Activated naive CD8-positive, alpha-beta T cell (primary cell): ENCODE data around the gene RNF40.
A peak's percentile ranks its signal among the peaks of the same experiment; 100 is the strongest.

ENCODE experiments used
- H3K27ac Mint-ChIP-seq: one replicate; pipeline ENCODE4 v1.8.0; 2021; ENCODE audit warnings: mixed read lengths
- H3K27me3 Mint-ChIP-seq: one replicate; pipeline ENCODE4 v1.8.0; 2021; ENCODE audit warnings: mixed read lengths
- H3K36me3 Mint-ChIP-seq: one replicate; pipeline ENCODE4 v1.8.0; 2021; ENCODE audit warnings: mixed read lengths
- H3K4me1 Mint-ChIP-seq: one replicate; pipeline ENCODE4 v1.8.0; 2021; ENCODE audit warnings: low read depth, mixed read lengths
- H3K4me3 Mint-ChIP-seq: one replicate; pipeline ENCODE4 v1.8.0; 2021; ENCODE audit warnings: mild to moderate bottlenecking, mixed read lengths
- H3K9me3 Mint-ChIP-seq: one replicate; pipeline ENCODE4 v1.8.0; 2021; ENCODE audit warnings: low read depth, mixed read lengths

RNF40 gene

GRCh38 chr16:30764816-30765465 lies 2.8 kb downstream of the RNF40 start:
- H3K9me3 Mint-ChIP-seq: no peaks in the 10 kb centered on the region
- no peaks in the 10 kb centered on the region for H3K27me3 Mint-ChIP-seq
- peaks cover 27% of the 10 kb centered on the region for H3K4me1 Mint-ChIP-seq
- H3K27ac Mint-ChIP-seq: no peak overlapping the region
- H3K4me3 Mint-ChIP-seq: no peak overlapping the region
- peaks cover 2% of the 10 kb centered on the region for H3K36me3 Mint-ChIP-seq

- Mint-ChIP-seq H3K27me3 (no peaks in the 10 kb centered on the region), H3K4me3 (no peak overlapping the region), H3K36me3 (peaks cover 2% of the 10 kb centered on the region), H3K9me3 (no peaks in the 10 kb centered on the region), H3K27ac (no peak overlapping the region), H3K4me1 (peaks cover 19% of the 10 kb centered on the region)
These were observed 4.2 kb downstream of the RNF40 start for GRCh38 chr16:30766206-30766932.

- H3K27ac Mint-ChIP-seq: no peak overlapping the region
- H3K27me3 Mint-ChIP-seq: no peaks in the 10 kb centered on the region
- H3K9me3 Mint-ChIP-seq: no peaks in the 10 kb centered on the region
- H3K4me3 Mint-ChIP-seq: no peak overlapping the region
- peaks cover 19% of the 10 kb centered on the region for H3K4me1 Mint-ChIP-seq
- H3K36me3 Mint-ChIP-seq: peaks cover 2% of the 10 kb centered on the region
These were observed 4.8 kb downstream of the RNF40 start for GRCh38 chr16:30766933-30767284.

- Mint-ChIP-seq H3K27ac (no peak overlapping the region), H3K4me3 (no peak overlapping the region), H3K27me3 (no peaks in the 10 kb centered on the region), H3K9me3 (no peaks in the 10 kb centered on the region), H3K4me1 (peaks cover 19% of the 10 kb centered on the region), H3K36me3 (peaks cover 2% of the 10 kb centered on the region)
These were observed 5.8 kb downstream of the RNF40 start for GRCh38 chr16:30767767-30768465.

GRCh38 chr16:30768583-30769181 lies 6.6 kb downstream of the RNF40 start:
- Mint-ChIP-seq H3K4me3 (no peak overlapping the region), H3K4me1 (peaks cover 12% of the 10 kb centered on the region), H3K9me3 (no peaks in the 10 kb centered on the region), H3K36me3 (peaks cover 2% of the 10 kb centered on the region), H3K27me3 (no peaks in the 10 kb centered on the region), H3K27ac (no peak overlapping the region)

- Mint-ChIP-seq H3K27ac (no peak overlapping the region), H3K4me3 (no peak overlapping the region), H3K4me1 (peaks cover 8% of the 10 kb centered on the region), H3K27me3 (no peaks in the 10 kb centered on the region), H3K36me3 (peaks cover 2% of the 10 kb centered on the region), H3K9me3 (no peaks in the 10 kb centered on the region)
These were observed 7.4 kb downstream of the RNF40 start for GRCh38 chr16:30769379-30770089.

GRCh38 chr16:30771726-30772125 lies 9.6 kb downstream of the RNF40 start:
- H3K36me3 Mint-ChIP-seq: peaks cover 2% of the 10 kb centered on the region
- H3K4me1 Mint-ChIP-seq: peaks cover 17% of the 10 kb centered on the region
- no peak overlapping the region for H3K27ac Mint-ChIP-seq

GRCh38 chr16:30773826-30774225 lies 11.7 kb downstream of the RNF40 start:
- Mint-ChIP-seq H3K27ac (no peak overlapping the region), H3K4me3 (no peak overlapping the region), H3K36me3 (no peaks in the 10 kb centered on the region), H3K4me1 (peaks cover 22% of the 10 kb centered on the region), H3K27me3 (no peaks in the 10 kb centered on the region), H3K9me3 (no peaks in the 10 kb centered on the region)

More at GRCh38 chr16:30771726-30772125, 9.6 kb downstream of the RNF40 start:
- Mint-ChIP-seq H3K27me3 (no peaks in the 10 kb centered on the region), H3K4me3 (no peak overlapping the region), H3K9me3 (no peaks in the 10 kb centered on the region)

GRCh38 chr16:30774367-30775130 lies 12.4 kb downstream of the RNF40 start:
- H3K4me3 Mint-ChIP-seq: peak overlapping the region; percentile 95
- H3K4me1 Mint-ChIP-seq: peaks cover 22% of the 10 kb centered on the region
- no peaks in the 10 kb centered on the region for H3K36me3 Mint-ChIP-seq
- no peak overlapping the region for H3K27ac Mint-ChIP-seq
- no peaks in the 10 kb centered on the region for H3K9me3 Mint-ChIP-seq
- no peaks in the 10 kb centered on the region for H3K27me3 Mint-ChIP-seq

GRCh38 chr16:30775131-30775391 lies 12.9 kb downstream of the RNF40 start:
- Mint-ChIP-seq H3K9me3 (no peaks in the 10 kb centered on the region), H3K4me1 (peaks cover 22% of the 10 kb centered on the region), H3K27me3 (no peaks in the 10 kb centered on the region), H3K4me3 (peak overlapping the region; percentile 95), H3K36me3 (no peaks in the 10 kb centered on the region), H3K27ac (no peak overlapping the region)

GRCh38 chr16:30775392-30776188 lies 13.5 kb downstream of the RNF40 start:
- no peaks in the 10 kb centered on the region for H3K9me3 Mint-ChIP-seq
- H3K4me1 Mint-ChIP-seq: peaks cover 22% of the 10 kb centered on the region
- no peaks in the 10 kb centered on the region for H3K27me3 Mint-ChIP-seq
- no peaks in the 10 kb centered on the region for H3K36me3 Mint-ChIP-seq
- peak overlapping the region; percentile 95 for H3K4me3 Mint-ChIP-seq
- peak overlapping the region; percentile 97 for H3K27ac Mint-ChIP-seq

GRCh38 chr16:30777591-30778297 lies 15.6 kb downstream of the RNF40 start:
- Mint-ChIP-seq H3K27ac (peak overlapping the region; percentile 88), H3K4me1 (peaks cover 17% of the 10 kb centered on the region), H3K27me3 (no peaks in the 10 kb centered on the region), H3K36me3 (no peaks in the 10 kb centered on the region), H3K4me3 (peak overlapping the region; percentile 95), H3K9me3 (no peaks in the 10 kb centered on the region)

- Mint-ChIP-seq H3K27ac (no peak overlapping the region), H3K4me1 (peaks cover 16% of the 10 kb centered on the region), H3K9me3 (no peaks in the 10 kb centered on the region), H3K4me3 (peak overlapping the region; percentile 40), H3K27me3 (no peaks in the 10 kb centered on the region), H3K36me3 (peaks cover 3% of the 10 kb centered on the region)
These were observed 16.6 kb downstream of the RNF40 start for GRCh38 chr16:30778549-30779244.
